HG03159 (cell line): Measurements from ENCODE around the gene MS4A8.
A peak's percentile ranks its signal among the peaks of the same experiment; 100 is the strongest.

Experiments used
- ATAC-seq: cut with Tn5 transposase; IDR thresholded peaks from one replicate; pipeline ENCODE4 v1.9.1; 2021; ENCODE audit warnings: mild to moderate bottlenecking, moderate library complexity; ENCODE audit not compliant: unreplicated experiment

The MS4A8 gene

GRCh38 chr11:60762851-60763691 lies 63.7 kb downstream of the MS4A8 start:
- peak; percentile 53 for ATAC-seq

DNA sequence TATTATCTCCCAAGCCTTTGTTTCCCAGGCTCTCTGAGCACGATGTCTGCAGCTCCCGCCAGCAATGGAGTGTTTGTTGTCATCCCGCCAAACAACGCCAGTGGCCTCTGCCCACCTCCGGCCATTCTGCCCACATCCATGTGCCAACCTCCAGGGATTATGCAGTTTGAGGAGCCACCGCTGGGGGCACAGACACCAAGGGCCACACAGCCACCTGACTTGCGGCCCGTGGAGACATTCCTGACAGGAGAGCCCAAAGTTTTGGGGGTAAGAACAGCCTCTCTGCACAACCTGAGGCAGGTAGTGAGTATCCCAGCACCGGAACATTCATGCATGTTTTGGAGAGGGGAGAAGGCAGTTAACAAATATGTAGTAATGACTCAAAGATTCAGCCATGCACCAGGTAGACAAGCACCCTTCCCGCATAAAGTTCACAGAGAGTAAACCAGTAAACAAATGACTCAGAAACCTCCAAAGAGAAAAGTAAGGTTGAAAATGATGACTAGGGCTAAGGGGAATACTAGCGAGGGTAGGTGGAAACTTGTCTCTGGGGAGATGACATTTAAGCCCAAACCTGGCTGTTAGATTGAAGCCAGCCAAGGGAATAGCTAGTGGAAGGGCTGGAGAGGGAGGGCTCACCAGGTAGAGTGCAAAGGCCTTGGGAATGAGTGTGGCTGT lies 64.4 kb downstream of the MS4A8 start:
- no peak for ATAC-seq

DNA sequence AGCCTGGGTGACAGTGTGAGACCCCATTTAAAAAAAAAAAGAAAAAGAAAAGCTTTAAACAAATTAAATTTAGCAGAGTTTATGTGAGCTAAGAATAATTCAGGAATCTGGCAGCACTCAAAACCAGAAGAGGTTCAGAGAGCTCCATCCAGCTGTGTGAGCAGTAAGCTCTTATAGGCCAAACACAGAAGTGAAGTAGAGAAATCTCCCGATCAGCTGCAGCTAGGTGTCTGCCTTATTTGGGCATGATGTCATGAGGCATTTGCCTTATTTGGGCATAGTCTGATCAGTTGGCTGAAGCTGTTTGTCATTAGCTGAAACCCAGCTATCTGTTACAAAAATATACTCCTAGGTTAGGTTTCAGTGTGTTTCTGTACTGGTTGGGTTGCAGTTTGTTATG lies 65.5 kb downstream of the MS4A8 start:
- ATAC-seq: peak; percentile 46

DNA sequence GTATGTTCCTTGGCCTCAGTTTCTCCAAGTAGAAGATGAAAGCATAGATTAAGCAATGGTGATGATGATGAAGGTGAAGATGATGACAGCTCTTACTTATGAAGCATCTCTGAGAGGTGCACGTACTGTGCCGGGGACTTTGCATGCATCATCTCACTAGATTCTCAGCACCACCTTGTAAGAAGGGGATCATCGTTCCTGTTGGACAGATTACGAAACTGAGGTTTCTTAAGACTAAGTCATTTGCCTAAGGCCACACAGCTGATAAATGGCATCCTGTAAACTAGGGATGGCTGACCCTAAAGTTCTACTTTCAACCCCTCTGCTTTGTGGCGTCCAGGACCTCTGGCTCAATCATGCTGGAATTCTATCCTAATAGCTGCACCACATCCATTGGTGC lies 65.9 kb downstream of the MS4A8 start:
- no peak for ATAC-seq
